Central memory CD8-positive, alpha-beta T cell (primary cell): Measurements from ENCODE around the gene LBHD1.

Experiments
- ATAC-seq: fragments of 150-1000 bp; cut with Tn5 transposase; replicated peaks from 2 replicates; pipeline ENCODE4 v1.10.0; 2022; ENCODE audit warnings: mild to moderate bottlenecking, moderate FRiP score, moderate number of reproducible peaks; ENCODE audit not compliant: poor library complexity, severe bottlenecking; ENCODE audit errors: extremely low read depth
- DNase-seq, 2 donors: peaks; one replicate each; pipeline ENCODE4 v3.0.0; 2021; ENCODE audit warnings: low spot score in 2 of 2
- H3K27ac Mint-ChIP-seq: one replicate; pipeline ENCODE4 v1.8.0; 2022; ENCODE audit warnings: low read depth, mild to moderate bottlenecking, moderate library complexity, mixed read lengths
- H3K27me3 Mint-ChIP-seq: one replicate; pipeline ENCODE4 v1.8.0; 2022; ENCODE audit warnings: mixed read lengths
- H3K36me3 Mint-ChIP-seq: one replicate; pipeline ENCODE4 v1.8.0; 2022; ENCODE audit warnings: mild to moderate bottlenecking, moderate library complexity, mixed read lengths; ENCODE audit not compliant: insufficient read depth
- H3K4me1 Mint-ChIP-seq: one replicate; pipeline ENCODE4 v1.8.0; 2022; ENCODE audit warnings: mixed read lengths
- H3K4me3 Mint-ChIP-seq: one replicate; pipeline ENCODE4 v1.8.0; 2022; ENCODE audit warnings: mild to moderate bottlenecking, moderate library complexity, mixed read lengths
- H3K9me3 Mint-ChIP-seq: one replicate; pipeline ENCODE4 v1.8.0; 2022; ENCODE audit warnings: mixed read lengths

LBHD1 gene

GRCh38 chr11:62648185-62648966 is 23.7 kb downstream of the LBHD1 start:
- no peak overlapping the region for H3K4me3 Mint-ChIP-seq

GRCh38 chr11:62647609-62648005 is 24.5 kb downstream of the LBHD1 start:
- peaks cover 29% of the 10 kb centered on the region for H3K36me3 Mint-ChIP-seq
- ATAC-seq = no peak
- no peak for DNase-seq
- H3K9me3 Mint-ChIP-seq = no peaks in the 10 kb centered on the region
- peaks cover 29% of the 10 kb centered on the region for H3K4me1 Mint-ChIP-seq
- no peak overlapping the region for H3K4me3 Mint-ChIP-seq
- H3K27me3 Mint-ChIP-seq = no peaks in the 10 kb centered on the region
- no peak overlapping the region for H3K27ac Mint-ChIP-seq

More at GRCh38 chr11:62648185-62648966, 23.7 kb downstream of the LBHD1 start:
- peaks cover 33% of the 10 kb centered on the region for H3K36me3 Mint-ChIP-seq
- H3K9me3 Mint-ChIP-seq = no peaks in the 10 kb centered on the region
- H3K4me1 Mint-ChIP-seq = peaks cover 31% of the 10 kb centered on the region
- no peak for DNase-seq
- ATAC-seq = no peak
- no peak overlapping the region for H3K27ac Mint-ChIP-seq
- no peaks in the 10 kb centered on the region for H3K27me3 Mint-ChIP-seq

- DNase-seq (no peak), ATAC-seq (no peak)
- H3K27ac Mint-ChIP-seq = peak overlapping the region; percentile 88
- peaks cover 26% of the 10 kb centered on the region for H3K36me3 Mint-ChIP-seq
- H3K9me3 Mint-ChIP-seq = no peaks in the 10 kb centered on the region
- H3K27me3 Mint-ChIP-seq = no peaks in the 10 kb centered on the region
- H3K4me3 Mint-ChIP-seq = peak overlapping the region; percentile 90
- peaks cover 23% of the 10 kb centered on the region for H3K4me1 Mint-ChIP-seq
Measured at GRCh38 chr11:62646825-62647608, 25.1 kb downstream of the LBHD1 start.

- DNase-seq (peak; percentile 94 to 95), ATAC-seq (peak; percentile 98)
- Mint-ChIP-seq H3K9me3 (no peaks in the 10 kb centered on the region), H3K36me3 (peaks cover 26% of the 10 kb centered on the region), H3K27me3 (no peaks in the 10 kb centered on the region), H3K4me3 (peak within 1 kb of the TSS; percentile 90), H3K27ac (peak within 1 kb of the TSS; percentile 88), H3K4me1 (peaks cover 20% of the 10 kb centered on the region)
Measured at GRCh38 chr11:62645946-62646824, 25.9 kb downstream of the LBHD1 start, which contains the start of gene GANAB. Gene GANAB (minus strand): TSS chr11:62646613. CDS start chr11:62646599, 14 bp downstream.

- Mint-ChIP-seq H3K4me1 (peaks cover 24% of the 10 kb centered on the region), H3K9me3 (no peaks in the 10 kb centered on the region), H3K36me3 (peaks cover 24% of the 10 kb centered on the region), H3K4me3 (peak overlapping the region; percentile 90), H3K27me3 (no peaks in the 10 kb centered on the region), H3K27ac (peak overlapping the region; percentile 88)
- DNase-seq = no peak
- no peak for ATAC-seq
Measured at GRCh38 chr11:62645671-62645945, 26.5 kb downstream of the LBHD1 start.

- Mint-ChIP-seq H3K4me1 (peaks cover 32% of the 10 kb centered on the region), H3K27ac (no peak overlapping the region), H3K4me3 (no peak overlapping the region), H3K36me3 (peaks cover 27% of the 10 kb centered on the region), H3K9me3 (no peaks in the 10 kb centered on the region), H3K27me3 (no peaks in the 10 kb centered on the region)
- ATAC-seq (no peak), DNase-seq (no peak)
Measured at GRCh38 chr11:62644220-62644619, 27.8 kb downstream of the LBHD1 start.

- Mint-ChIP-seq H3K4me3 (no peak overlapping the region), H3K27ac (peak overlapping the region; percentile 61), H3K4me1 (peaks cover 11% of the 10 kb centered on the region), H3K27me3 (no peaks in the 10 kb centered on the region), H3K36me3 (peaks cover 63% of the 10 kb centered on the region), H3K9me3 (no peaks in the 10 kb centered on the region)
- DNase-seq = no peak
- no peak for ATAC-seq
Measured at GRCh38 chr11:62632492-62632891, 39.6 kb downstream of the LBHD1 start.

- H3K27me3 Mint-ChIP-seq = no peaks in the 10 kb centered on the region
- ATAC-seq = no peak
- DNase-seq = no peak
- no peak overlapping the region for H3K27ac Mint-ChIP-seq
- no peak overlapping the region for H3K4me3 Mint-ChIP-seq
- H3K9me3 Mint-ChIP-seq = no peaks in the 10 kb centered on the region
- H3K36me3 Mint-ChIP-seq = peaks cover 43% of the 10 kb centered on the region
- H3K4me1 Mint-ChIP-seq = peaks cover 5% of the 10 kb centered on the region
Measured at GRCh38 chr11:62627713-62628112, 44.4 kb downstream of the LBHD1 start.

- H3K9me3 Mint-ChIP-seq = no peaks in the 10 kb centered on the region
- ATAC-seq (no peak), DNase-seq (no peak)
- H3K36me3 Mint-ChIP-seq = peaks cover 40% of the 10 kb centered on the region
- H3K4me1 Mint-ChIP-seq = peaks cover 19% of the 10 kb centered on the region
- peak overlapping the region; percentile 90 for H3K4me3 Mint-ChIP-seq
- peak overlapping the region; percentile 93 for H3K27ac Mint-ChIP-seq
- no peaks in the 10 kb centered on the region for H3K27me3 Mint-ChIP-seq
Measured at GRCh38 chr11:62622476-62623089, 49.5 kb downstream of the LBHD1 start.

GRCh38 chr11:62621567-62622470 is 50.2 kb downstream of the LBHD1 start, which contains the start of gene B3GAT3:
Gene B3GAT3 (minus strand): TSS chr11:62621986. CDS start chr11:62621947, 39 bp downstream.
- H3K4me3 Mint-ChIP-seq = peak within 1 kb of the TSS; percentile 90
- H3K27ac Mint-ChIP-seq = peak within 1 kb of the TSS; percentile 93
- H3K4me1 Mint-ChIP-seq = peaks cover 19% of the 10 kb centered on the region
- peak; percentile 88 for ATAC-seq
- H3K9me3 Mint-ChIP-seq = no peaks in the 10 kb centered on the region
- no peaks in the 10 kb centered on the region for H3K27me3 Mint-ChIP-seq
- peak; percentile 95 for DNase-seq
- peaks cover 36% of the 10 kb centered on the region for H3K36me3 Mint-ChIP-seq

- Mint-ChIP-seq H3K4me3 (peak overlapping the region; percentile 90), H3K36me3 (peaks cover 37% of the 10 kb centered on the region)
Measured at GRCh38 chr11:62621027-62621566, 51.0 kb downstream of the LBHD1 start.

More at GRCh38 chr11:62621027-62621566, 51.0 kb downstream of the LBHD1 start:
- ATAC-seq = no peak
- Mint-ChIP-seq H3K4me1 (peaks cover 19% of the 10 kb centered on the region), H3K9me3 (no peaks in the 10 kb centered on the region), H3K27ac (peak overlapping the region; percentile 93), H3K27me3 (no peaks in the 10 kb centered on the region)
- DNase-seq = no peak
